Keratinocyte (primary cell): ENCODE data around the gene HDGF. TPM values are rescaled to one million over a fixed set of nuclear protein-coding genes. Genes with fewer than 3 reads are reported as not detected.

Experiments used
- DNase-seq: peaks from one replicate; pipeline ENCODE4 v3.0.0-alpha.2; 2011; ENCODE audit warnings: low read depth, missing footprints, low spot score
- FAIRE-seq: peaks from 2 replicates; lab custom pipeline; 2011; peaks lifted over from hg19 to GRCh38; lab: Jason Lieb, UNC
- H2AFZ ChIP-seq: 2 replicates; pipeline ENCODE4 v1.6.0; 2012; ENCODE audit warnings: low read length, control low read depth, inconsistent platforms; ENCODE audit not compliant: control insufficient read depth
- H3K27ac ChIP-seq: 2 replicates; pipeline ENCODE4 v1.5.1; 2011; ENCODE audit warnings: low read length; ENCODE audit not compliant: control insufficient read depth, insufficient read depth
- H3K27me3 ChIP-seq: 3 replicates; pipeline ENCODE4 v1.6.0; 2011; ENCODE audit warnings: low read length; ENCODE audit not compliant: control insufficient read depth, insufficient read depth; ENCODE audit errors: extremely low read depth
- H3K36me3 ChIP-seq, 2 experiments: 2 replicates in 1 of 2; 3 replicates in 1 of 2; pipeline ENCODE4 v1.5.1; 2011; ENCODE audit warnings: low read length in 2 of 2, mild to moderate bottlenecking in 1 of 2; ENCODE audit not compliant: control insufficient read depth in 2 of 2, insufficient read depth in 2 of 2; ENCODE audit errors: extremely low read depth in 1 of 2
- H3K4me1 ChIP-seq: 3 replicates; pipeline ENCODE4 v1.5.1; 2011; ENCODE audit warnings: low read length; ENCODE audit not compliant: control insufficient read depth, insufficient read depth; ENCODE audit errors: extremely low read depth
- H3K4me2 ChIP-seq: 3 replicates; pipeline ENCODE4 v1.6.0; 2011; ENCODE audit warnings: low read depth, low read length; ENCODE audit not compliant: control insufficient read depth, insufficient read depth; ENCODE audit errors: extremely low read depth
- H3K4me3 ChIP-seq, 3 experiments: fragments of 200-600 bp in 1 of 3; sonication (generic) in 1 of 3; 2 replicates in 2 of 3; 3 replicates in 1 of 3; pipeline ENCODE4 v1.5.1; 2011 to 2016; ENCODE audit warnings: low read length in 3 of 3, mild to moderate bottlenecking in 3 of 3, control low read depth in 2 of 3, inconsistent platforms in 1 of 3, low read depth in 1 of 3, mixed read lengths in 1 of 3, mixed run types in 1 of 3, moderate library complexity in 1 of 3; ENCODE audit not compliant: control insufficient read depth in 2 of 3, insufficient read depth in 2 of 3; ENCODE audit errors: extremely low read depth in 1 of 3
- H3K79me2 ChIP-seq: 2 replicates; pipeline ENCODE4 v1.6.0; 2012; ENCODE audit warnings: low read length; ENCODE audit not compliant: control insufficient read depth, insufficient read depth
- H3K9ac ChIP-seq: 3 replicates; pipeline ENCODE4 v1.6.0; 2011; ENCODE audit warnings: low read length; ENCODE audit not compliant: control insufficient read depth, insufficient read depth; ENCODE audit errors: extremely low read depth
- H3K9me1 ChIP-seq: 3 replicates; pipeline ENCODE4 v1.6.0; 2011; ENCODE audit warnings: low read length; ENCODE audit not compliant: control insufficient read depth, insufficient read depth; ENCODE audit errors: extremely low read depth
- H3K9me3 ChIP-seq: 2 replicates; pipeline ENCODE4 v1.5.1; 2012; ENCODE audit warnings: low read depth, low read length; ENCODE audit not compliant: control insufficient read depth
- H4K20me1 ChIP-seq: 3 replicates; pipeline ENCODE4 v1.6.0; 2011; ENCODE audit warnings: low read length; ENCODE audit not compliant: control insufficient read depth, insufficient read depth; ENCODE audit errors: extremely low read depth
- EZH2 ChIP-seq: IDR thresholded peaks from one replicate; pipeline ENCODE4 v1.6.1; 2012; ENCODE audit warnings: inconsistent platforms, mild to moderate bottlenecking, low read length, moderate library complexity
- dilution Hi-C: fragments of 300-500 bp; cut with MboI; formaldehyde crosslinking; loops from one replicate; pipeline ENCODE4 v1.7.0; 2020; ENCODE audit warnings: low sequenced_read_pairs; ENCODE audit not compliant: extremely low pct_ligation_motif_present
- polyA plus RNA-seq, 5 experiments: library from polyadenylated mRNA; depleted of rRNA in 3 of 5; stranded (reverse) in 3 of 5; stranded (forward) in 1 of 5; unstranded in 1 of 5; fragments of >200 nt; gene quantifications; 1 replicate in 1 of 5; 2 replicates in 3 of 5; 3 replicates in 1 of 5; pipeline versions ENCODE4 v1.2.1 to v1.2.3, GENCODE V29; 2011 to 2012; ENCODE audit warnings: missing spikeins in 2 of 5, low read depth in 1 of 5, low replicate concordance in 1 of 5
- TF ChIP-seq, protein P1 (sequence below), 3 experiments: IDR thresholded peaks in 1 of 3; conservative IDR thresholded peaks in 1 of 3; optimal IDR thresholded peaks in 1 of 3; 2 replicates in 2 of 3; 3 replicates in 1 of 3; pipeline versions ENCODE3 to v1.5.1; 2011; ENCODE audit warnings: low read length in 3 of 3, mild to moderate bottlenecking in 3 of 3, moderate library complexity in 2 of 3, control low read depth in 1 of 3, inconsistent platforms in 1 of 3; ENCODE audit not compliant: insufficient read depth in 2 of 3; ENCODE audit errors: extremely low read depth in 1 of 3

Gene HDGF
- polyA plus RNA-seq, 1 donor (not counting 4 experiments of a cell fraction or from before 2014, with no cell fraction given) = 240 TPM

DNA sequence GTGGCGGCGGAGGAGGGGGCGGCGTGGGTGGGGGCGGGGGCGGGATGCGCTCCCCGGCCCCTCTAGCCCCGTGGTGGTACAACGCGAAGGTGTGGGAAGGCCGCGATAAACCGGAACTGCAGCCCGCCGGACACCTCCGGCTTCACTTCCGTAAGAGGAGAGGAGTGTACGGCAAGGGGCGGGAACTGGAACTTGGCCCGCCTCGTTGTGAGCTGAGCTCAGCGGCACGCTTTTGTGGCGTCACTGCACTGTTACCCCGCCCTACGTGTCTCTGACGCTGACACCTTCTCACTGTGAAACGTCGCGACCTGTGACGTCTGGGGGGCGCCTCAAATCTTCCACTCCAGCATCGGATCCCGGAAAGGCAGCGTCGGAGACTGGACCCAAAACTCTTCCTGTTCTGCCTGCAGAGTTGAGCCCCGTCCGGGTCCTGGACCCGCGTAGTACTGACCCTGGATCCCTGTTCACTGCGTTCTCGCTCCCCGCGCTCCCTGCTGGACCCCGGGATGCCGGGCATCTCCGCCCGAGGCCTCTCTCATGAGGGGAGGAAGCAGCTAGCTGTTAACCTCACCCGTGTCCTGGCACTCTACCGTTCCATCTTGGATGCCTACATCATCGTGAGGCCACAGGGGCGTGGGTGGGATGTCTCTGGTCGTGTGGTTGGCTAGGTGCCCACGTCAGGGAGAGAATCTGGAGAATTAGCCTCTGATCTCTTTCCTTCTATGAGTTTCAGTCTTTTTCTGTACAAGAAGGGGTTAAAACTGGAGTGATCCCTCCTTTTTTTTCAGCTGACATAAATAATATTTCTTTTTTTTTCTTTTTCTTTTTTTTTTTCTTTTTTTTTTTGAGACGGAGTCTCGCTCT lies 22.6 kb downstream of the HDGF start, which contains the start of gene ISG20L2:
ISG20L2 (minus strand) TSS at position 168 of the 864 bp plus-strand sequence. CDS start 1,114 bp downstream, outside the sequence.
- H3K79me2 ChIP-seq = peaks cover 56% of the 10 kb centered on the region
- DNase-seq = peak; percentile 90

DNA sequence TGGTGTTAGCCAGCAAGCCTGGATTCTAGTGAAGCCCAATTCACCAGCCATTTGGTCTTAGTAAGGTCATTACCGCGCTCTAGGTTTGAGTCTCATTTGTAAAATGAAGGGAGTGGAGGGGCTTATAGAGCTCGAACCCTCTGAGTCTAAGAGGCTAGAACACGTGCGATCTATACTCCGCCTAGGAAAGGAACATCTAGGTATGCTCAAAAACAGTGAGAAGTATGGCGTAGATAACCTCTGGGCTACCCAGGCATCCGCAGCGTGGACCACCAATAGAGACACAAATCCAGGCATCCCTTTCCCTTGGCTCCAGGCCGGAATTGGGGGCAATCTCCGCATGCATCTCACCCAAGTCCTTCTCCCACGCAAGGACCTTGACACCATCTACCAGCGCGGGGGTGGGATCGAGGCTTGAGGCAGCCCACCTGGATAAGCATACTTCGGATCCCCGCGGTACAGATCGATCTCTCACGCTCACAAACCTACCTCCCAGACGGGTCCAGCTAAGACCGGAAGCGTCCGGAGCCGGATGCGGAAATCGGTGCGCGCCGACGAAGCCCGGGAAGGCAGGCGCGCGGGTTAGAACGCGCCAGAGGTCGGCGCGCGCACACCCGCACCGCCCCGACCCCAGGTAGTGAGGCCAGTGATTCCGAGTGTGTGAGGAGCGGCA lies 23.4 kb downstream of the HDGF start, which contains the start of gene METTL25B:
METTL25B (plus strand) TSS at position 544 of the 673 bp plus-strand sequence. CDS start 636 bp downstream, outside the sequence.
- no peaks in the 10 kb centered on the region for H3K9me3 ChIP-seq
- peak within 1 kb of the TSS; percentile 96 for H3K4me2 ChIP-seq
- FAIRE-seq (no peak), DNase-seq (no peak)
- H3K9me1 ChIP-seq = no peaks in the 10 kb centered on the region
- peak within 1 kb of the TSS; percentile 91 for H2AFZ ChIP-seq
- H3K36me3 ChIP-seq = peaks cover 19 to 20% of the 10 kb centered on the region in 2 experiments
- H3K4me3 ChIP-seq = peak within 1 kb of the TSS; percentile 68 to 91 (median 75)
- dilution Hi-C loops = no loop called here
- H3K9ac ChIP-seq = peak within 1 kb of the TSS; percentile 96
- no peaks in the 10 kb centered on the region for H3K27me3 ChIP-seq
- H3K27ac ChIP-seq = peak within 1 kb of the TSS; percentile 89
- peaks cover 50% of the 10 kb centered on the region for H3K4me1 ChIP-seq
- H4K20me1 ChIP-seq = peaks cover 14% of the 10 kb centered on the region
- TF ChIP-seq, protein P1, sequence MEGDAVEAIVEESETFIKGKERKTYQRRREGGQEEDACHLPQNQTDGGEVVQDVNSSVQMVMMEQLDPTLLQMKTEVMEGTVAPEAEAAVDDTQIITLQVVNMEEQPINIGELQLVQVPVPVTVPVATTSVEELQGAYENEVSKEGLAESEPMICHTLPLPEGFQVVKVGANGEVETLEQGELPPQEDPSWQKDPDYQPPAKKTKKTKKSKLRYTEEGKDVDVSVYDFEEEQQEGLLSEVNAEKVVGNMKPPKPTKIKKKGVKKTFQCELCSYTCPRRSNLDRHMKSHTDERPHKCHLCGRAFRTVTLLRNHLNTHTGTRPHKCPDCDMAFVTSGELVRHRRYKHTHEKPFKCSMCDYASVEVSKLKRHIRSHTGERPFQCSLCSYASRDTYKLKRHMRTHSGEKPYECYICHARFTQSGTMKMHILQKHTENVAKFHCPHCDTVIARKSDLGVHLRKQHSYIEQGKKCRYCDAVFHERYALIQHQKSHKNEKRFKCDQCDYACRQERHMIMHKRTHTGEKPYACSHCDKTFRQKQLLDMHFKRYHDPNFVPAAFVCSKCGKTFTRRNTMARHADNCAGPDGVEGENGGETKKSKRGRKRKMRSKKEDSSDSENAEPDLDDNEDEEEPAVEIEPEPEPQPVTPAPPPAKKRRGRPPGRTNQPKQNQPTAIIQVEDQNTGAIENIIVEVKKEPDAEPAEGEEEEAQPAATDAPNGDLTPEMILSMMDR (optimal IDR thresholded peaks at IDR 0.05 in 1 of 3, IDR thresholded peaks at IDR 0.05 in 1 of 3, conservative IDR thresholded peaks at IDR 0.05 in 1 of 3; ENCODE audit: extremely low read depth in 1 of 3, insufficient read depth in 2 of 3, low read length in 3 of 3) = no peak
- no peak for TF ChIP-seq EZH2
- H3K79me2 ChIP-seq = peaks cover 64% of the 10 kb centered on the region

More for the DNA sequence above, 22.6 kb downstream of the HDGF start, which contains the start of gene ISG20L2:
- peak; percentile 73 for FAIRE-seq
- H4K20me1 ChIP-seq = peaks cover 14% of the 10 kb centered on the region
- peaks cover 50% of the 10 kb centered on the region for H3K4me1 ChIP-seq
- peak within 1 kb of the TSS; percentile 89 for H3K27ac ChIP-seq
- dilution Hi-C loops = no loop called here
- no peaks in the 10 kb centered on the region for H3K27me3 ChIP-seq
- H3K36me3 ChIP-seq = peaks cover 11 to 13% of the 10 kb centered on the region in 2 experiments
- H3K4me3 ChIP-seq = peak within 1 kb of the TSS; percentile 68 to 91 (median 75)
- H3K9ac ChIP-seq = peak within 1 kb of the TSS; percentile 96
- no peaks in the 10 kb centered on the region for H3K9me3 ChIP-seq
- H3K4me2 ChIP-seq = peak within 1 kb of the TSS; percentile 96
- H3K9me1 ChIP-seq = no peaks in the 10 kb centered on the region
- TF ChIP-seq, protein P1 (optimal IDR thresholded peaks at IDR 0.05 in 1 of 3, IDR thresholded peaks at IDR 0.05 in 1 of 3, conservative IDR thresholded peaks at IDR 0.05 in 1 of 3; ENCODE audit: extremely low read depth in 1 of 3, insufficient read depth in 2 of 3, low read length in 3 of 3) = no peak
- TF ChIP-seq EZH2 = no peak
- H2AFZ ChIP-seq = peak within 1 kb of the TSS; percentile 91
